ENCODE results near the gene PEDS1.
"Not testable (repeated sequence)": the region's sequence is repeated elsewhere in the genome, so short reads cannot be mapped to it uniquely, and the experiment has no call there.

Gene PEDS1

DNA sequence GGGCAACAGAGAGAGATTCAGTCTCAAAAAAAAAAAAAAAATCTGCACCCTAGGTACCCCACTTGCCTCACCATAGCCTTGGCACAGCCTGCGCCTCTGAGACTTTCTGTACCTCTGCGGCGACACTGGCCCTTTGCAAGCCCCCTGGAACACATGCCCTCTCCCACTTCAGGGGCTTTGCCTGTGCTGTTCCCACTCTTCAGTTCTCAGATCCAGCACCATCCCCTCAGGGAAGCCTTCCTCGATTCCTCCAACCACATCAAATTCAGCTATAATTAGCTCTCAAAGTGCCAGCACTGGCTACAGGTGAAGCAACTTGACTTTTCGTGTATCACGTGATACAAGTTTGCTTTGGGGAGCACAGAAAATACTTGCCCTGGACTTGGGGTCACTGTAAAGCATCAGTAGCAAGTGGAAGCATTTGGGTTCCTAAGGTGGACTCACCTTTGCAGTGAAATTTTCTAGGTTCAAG lies 38.4 kb downstream of the PEDS1 start:
- DNase-seq (ENCODE audit: low read depth in 2 of 2, low spot score in 1 of 2), result no peak

- no peak for DNase-seq (ENCODE audit: low read depth in 2 of 2, low spot score in 1 of 2)
Observed at GRCh38 chr20:50113420-50114224, 39.9 kb downstream of the PEDS1 start.

DNA sequence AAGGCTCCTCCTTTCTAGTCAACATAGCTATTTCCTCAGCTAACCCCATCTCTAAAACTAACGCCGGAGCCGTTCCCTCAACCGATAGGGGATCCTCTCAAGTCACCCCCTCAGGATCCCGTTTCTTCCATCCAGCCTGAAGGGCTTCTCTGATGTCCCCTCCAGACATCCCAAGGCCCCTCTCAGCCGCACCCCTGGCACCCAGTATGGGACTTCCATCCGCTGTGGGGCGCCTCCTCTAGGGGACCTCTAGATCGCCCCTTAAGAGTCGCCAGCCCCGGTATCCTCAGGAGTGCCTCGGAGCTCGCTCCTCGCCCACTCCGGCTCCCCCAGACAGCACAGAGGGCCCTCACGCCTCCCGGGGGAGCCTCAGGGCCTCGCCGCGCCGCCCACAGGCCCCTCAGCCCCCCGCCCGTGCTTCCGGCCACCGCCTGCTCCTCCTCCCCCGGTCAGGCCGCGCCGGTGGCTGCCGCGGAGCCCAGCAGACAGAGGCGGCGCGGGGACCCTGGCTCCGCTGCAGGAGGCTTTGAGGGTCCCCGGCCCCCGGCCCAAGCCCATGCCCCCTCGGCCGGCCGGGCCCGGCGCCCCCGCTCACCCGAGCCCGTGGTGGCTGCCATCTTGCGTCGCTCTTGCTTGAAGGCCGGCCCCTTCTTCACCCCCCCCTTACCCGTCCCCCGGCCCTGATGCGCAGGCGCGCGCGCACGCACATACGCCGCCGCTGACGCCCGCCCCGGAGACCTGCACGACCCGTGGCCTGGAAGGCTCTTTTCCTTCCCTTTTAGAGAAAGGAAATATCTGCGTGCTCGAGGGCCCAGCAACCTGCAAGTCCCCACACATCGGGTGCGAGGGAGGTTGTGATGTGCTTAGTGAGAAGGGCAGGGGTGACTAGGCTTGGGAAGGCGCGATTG lies 40.8 kb downstream of the PEDS1 start, which contains the start of gene UBE2V1:
UBE2V1 (minus strand) TSS at position 639 of the 908 bp plus-strand sequence; CDS start at position 617, 22 bp downstream.
- DNase-seq (ENCODE audit: low read depth in 2 of 2, low spot score in 1 of 2), result peak; percentile 73 to 78

DNA sequence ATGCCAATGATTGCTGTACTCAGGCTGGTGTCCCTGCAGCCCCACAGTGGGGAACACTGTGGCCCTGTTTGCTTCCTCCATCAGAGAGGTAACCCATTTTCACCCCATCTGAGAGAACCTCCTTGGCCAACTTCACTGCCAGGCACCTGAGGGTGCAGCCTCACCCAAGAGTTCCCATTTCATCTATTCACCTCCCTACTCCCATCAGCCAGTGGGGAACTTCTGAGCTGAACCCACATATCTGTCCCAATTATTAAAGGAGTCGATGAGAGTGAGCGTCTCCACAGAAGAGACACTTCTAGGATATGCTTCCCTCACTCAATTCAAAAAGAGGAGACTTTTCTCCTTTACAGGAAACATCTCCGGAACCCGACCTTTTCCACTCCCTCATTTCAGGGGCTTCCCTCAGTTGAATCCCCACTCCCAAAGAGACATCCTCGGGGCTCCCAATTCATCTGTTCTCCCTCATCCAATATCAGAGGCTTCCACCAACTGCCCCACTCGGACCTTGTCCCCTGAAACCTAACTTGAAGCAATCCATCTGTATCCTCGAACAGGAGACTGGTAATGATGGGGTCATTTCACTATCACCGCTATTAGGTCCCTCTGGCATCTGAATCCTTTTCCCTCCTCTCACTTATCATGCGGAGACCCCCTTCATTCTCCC lies 41.6 kb downstream of the PEDS1 start:
- no peak for DNase-seq (ENCODE audit: low read depth in 2 of 2, low spot score in 1 of 2)

DNA sequence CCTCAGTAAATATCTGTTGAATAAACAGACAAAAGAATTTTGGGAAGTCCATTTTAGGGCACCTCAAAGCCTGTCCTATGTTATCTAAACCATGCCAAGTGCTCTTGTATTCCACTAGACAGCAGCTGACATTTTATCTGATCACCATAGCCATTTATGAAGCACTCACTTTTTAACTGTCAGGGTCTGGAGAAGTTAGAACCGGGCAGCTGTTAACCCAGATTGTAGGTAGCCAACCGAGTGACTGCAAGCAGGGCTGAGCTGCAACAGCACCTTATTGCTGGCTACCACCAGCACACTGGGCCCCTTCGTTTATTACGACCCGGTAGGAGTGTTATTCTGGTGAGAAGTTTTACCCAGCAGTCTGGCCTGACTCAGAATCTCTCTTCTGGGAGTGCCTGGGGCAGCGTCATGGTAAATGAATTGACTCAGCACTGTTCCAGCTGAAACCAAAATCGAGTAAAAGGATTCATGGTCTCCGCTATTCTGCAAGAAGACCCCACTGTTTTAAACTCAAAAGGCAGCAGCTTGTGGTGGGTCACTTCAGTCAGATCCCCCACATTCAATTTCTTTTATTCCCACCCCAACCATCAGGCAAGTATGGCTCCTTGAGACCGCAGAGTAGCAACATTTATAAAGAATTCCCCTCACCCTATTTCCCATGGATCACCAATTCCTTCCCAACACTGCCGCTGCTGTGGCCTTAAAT lies 42.2 kb downstream of the PEDS1 start:
- DNase-seq (ENCODE audit: low read depth in 2 of 2, low spot score in 1 of 2), result no peak

- no peak for DNase-seq (ENCODE audit: low read depth in 2 of 2, low spot score in 1 of 2)
Observed at GRCh38 chr20:50110141-50111047, 43.1 kb downstream of the PEDS1 start.

GRCh38 chr20:50108556-50109235 lies 44.8 kb downstream of the PEDS1 start:
- DNase-seq (ENCODE audit: low read depth in 2 of 2, low spot score in 1 of 2), result no peak

- no peak for DNase-seq (ENCODE audit: low read depth in 2 of 2, low spot score in 1 of 2)
Observed at GRCh38 chr20:50107796-50108331, 45.7 kb downstream of the PEDS1 start.

GRCh38 chr20:50107086-50107660 lies 46.4 kb downstream of the PEDS1 start:
- DNase-seq (ENCODE audit: low read depth in 2 of 2, low spot score in 1 of 2), result no peak

GRCh38 chr20:50106669-50107068 lies 46.9 kb downstream of the PEDS1 start:
- not testable (repeated sequence) for DNase-seq (ENCODE audit: low read depth in 2 of 2, low spot score in 1 of 2)

Data from stimulated activated CD8-positive, alpha-beta memory T cell treated with anti-CD3 and anti-CD28 coated beads, Interleukin-4, amount 100 ng/mL, for 1 hour (primary cell).